ENCODE measurements around the gene NAGA.
"Not testable (repeated sequence)": the region's sequence is repeated elsewhere in the genome, so short reads cannot be mapped to it uniquely, and the experiment has no call there.

The NAGA gene

DNA sequence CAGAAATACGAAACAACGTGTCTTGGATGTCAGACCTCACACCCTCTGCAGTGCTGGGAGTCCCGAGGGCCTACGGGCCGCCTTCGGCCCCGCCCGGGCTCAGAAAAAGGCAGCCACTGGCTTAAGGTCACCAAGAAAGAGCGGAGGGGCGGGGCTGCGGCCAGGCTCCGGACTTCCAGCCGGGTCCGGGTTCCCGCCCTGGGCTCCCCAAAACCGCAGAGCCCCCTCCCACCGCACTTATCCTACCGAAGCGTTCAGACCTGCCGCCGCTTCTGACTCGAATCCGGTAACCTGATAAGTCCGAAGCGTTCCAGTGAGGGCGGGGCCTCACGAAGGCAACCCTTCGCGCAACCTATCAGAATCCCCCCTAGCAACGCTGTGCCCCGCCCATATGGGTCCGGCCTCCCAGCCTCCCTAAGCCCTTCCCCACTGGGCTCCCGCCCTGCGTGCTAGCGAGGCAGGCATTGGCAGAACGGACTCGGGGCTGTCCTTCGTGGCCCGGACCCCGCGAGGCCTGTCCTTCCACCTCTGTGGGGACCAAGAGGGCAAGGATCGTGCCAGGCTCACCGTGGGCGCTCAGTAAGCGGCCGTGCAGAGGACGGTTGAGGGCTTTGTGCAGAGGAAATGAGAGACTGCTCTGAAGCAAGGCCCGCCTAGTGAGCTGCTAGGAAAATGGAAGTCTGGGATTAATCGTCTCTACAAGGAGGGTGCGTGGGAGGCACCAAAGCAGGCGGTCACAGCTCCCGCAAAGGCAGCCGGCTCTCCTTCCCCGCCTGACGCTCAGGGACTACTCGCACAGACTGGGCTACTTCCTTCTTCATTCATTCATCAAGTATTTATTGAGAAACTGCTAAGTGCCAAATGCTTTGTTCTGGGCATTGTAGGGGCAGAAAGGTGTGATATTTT lies at the start of gene NAGA:
Gene NAGA, minus strand, starts transcription at position 296 of the 906 bp plus-strand sequence. CDS start 515 bp downstream, outside the sequence.
- DNase-seq (ENCODE audit: low read depth): peak; percentile 99

DNA sequence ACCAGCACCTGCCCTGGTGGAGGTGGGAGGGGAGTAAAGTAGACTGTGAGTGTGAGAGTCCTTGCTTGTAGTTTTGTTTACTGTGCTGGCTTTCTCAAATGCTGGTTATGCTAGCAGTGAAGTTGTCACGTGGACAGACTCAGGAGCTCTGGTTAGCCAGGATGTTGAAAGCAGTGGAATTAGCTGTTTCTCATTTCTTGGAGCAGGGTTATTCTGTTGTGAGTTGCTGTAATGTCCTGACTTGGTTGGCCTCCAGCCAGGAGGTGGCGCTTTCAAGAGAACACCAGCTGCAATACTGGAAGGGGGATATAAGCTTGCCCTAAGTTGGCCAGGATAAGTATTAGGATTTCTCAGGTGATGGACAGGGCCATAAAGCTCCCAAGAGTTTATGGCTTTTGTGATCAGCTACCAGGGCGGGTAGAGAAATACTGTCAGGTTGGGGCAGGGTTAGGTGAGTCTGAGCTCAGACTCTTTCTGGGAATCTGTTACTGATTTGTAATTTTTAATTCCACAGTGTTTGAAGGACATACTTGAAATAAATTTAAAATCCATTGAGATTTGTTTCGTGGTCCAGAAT lies 46.3 kb upstream of the NAGA start:
- DNase-seq (ENCODE audit: low read depth): no peak

DNA sequence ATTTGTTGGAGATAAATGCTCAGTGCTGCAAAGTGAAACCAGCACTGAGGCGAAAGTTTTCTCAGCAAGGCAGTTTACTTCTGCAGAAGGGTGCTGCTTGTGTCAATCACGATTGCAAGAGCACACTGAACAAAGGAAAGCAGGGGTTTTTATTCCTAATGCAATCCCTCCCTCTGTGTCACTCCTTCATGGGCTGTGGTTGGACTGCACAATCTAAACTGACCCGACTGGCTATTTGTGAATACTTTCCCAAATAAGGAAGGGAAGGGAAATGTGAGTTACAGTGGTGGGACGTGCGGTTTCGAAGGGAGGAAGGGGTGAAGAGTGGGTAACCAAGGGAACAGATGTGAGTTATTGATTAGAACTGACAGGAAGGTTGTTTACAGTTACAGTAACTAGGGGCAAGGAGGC lies 44.8 kb upstream of the NAGA start:
- DNase-seq (ENCODE audit: low read depth): not testable (repeated sequence)

DNA sequence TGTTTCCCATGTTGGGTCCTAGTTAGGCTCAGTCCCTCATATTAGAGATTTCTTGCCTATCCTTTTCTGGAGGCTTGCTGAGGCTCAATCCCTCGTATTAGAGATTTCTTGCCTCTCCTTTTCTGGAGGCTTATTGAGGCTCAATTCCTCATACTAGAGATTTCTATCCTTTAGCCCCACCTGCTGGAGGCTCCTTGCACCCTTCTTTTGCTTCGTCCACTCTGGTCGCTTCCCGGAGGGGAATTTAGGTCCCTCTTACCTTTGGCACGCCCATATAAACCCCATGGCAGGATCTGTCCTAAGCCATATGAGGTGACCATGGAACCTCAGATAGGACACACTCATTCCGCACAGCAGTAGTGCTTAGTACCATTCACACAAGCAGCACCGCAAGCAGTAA lies 44.1 kb upstream of the NAGA start:
- peak; percentile 60 for DNase-seq (ENCODE audit: low read depth)

DNA sequence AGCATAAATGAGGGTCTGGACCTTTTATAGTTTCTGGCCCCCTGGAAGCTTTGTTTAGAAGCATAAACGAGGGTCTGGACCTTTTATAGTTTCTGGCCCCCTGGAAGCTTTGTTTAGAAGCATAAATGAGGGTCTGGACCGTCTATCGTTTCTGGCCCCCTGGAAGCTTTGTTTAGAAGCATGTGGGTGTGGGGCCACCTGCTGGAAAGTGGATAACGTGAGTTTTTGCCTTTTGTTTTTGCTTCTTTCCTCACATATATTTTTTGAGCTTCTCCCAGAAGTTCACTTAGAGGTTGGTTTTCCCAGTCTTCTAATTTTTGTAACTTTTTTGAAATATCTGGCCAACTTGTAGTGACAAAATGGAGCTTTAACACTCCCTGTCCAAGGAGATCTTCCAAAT lies 42.2 kb upstream of the NAGA start:
- peak; percentile 33 for DNase-seq (ENCODE audit: low read depth)

DNA sequence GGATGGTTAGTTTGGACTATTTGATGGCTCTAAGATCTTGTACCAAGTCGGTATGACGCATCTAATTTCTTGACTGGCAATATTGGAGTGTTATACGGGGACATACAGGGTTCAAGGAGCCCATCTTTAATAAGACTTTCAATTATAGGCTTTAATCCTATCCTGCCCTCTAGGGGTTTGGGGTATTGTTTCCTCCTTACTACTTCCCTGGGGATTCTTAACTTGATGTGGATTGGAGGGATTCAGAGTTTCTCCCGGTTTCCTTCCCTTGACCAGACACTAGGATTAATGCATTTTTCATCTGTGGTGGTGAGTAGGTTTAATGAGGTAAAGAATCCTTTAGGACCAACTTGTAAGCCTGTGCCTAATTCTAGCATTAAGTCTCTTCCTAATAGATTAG lies 41.2 kb upstream of the NAGA start:
- peak; percentile 30 for DNase-seq (ENCODE audit: low read depth)

DNA sequence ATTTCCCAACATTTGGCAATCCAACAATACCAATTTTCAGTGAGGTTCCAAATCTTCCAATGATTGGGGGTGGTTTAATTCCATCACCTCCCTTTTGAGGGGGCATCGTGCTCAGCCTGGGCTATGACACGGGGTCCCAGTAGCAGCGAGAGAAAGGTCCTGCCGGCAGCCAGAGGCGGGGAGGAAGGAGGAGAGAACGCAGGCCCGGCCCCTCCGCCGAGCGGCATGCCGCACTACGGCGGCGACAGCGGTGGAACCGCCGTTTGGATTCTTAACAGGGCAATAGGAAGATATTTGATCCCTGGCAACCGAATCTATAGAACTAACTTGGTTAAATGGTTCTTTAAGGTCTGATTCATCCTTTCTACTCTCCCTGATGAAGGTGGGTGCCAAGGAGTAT lies 38.2 kb upstream of the NAGA start:
- no peak for DNase-seq (ENCODE audit: low read depth)

DNA sequence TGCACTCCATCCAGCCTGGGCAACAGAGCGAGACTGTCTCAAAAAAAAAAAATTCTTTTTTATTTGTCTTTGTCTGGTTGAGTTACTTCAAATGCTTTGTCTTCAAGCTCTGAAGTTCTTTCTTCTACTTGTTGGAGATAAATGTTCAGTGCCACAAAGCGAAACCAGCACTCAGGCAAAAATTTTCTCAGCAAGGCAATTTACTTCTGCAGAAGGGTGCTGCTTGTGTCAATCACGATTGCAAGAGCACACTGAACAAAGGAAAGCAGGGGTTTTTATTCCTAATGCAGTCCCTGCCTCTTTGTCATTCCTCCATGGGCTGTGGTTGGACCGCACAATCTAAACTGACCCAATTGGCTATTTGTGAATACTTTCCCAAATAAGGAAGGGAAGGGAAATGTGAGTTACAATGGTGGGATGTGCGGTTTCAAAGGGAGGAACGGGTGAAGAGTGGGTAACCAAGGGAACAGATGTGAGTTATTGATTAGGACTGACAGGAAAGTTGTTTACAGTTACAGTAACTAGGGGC lies 33.8 kb upstream of the NAGA start:
- DNase-seq (ENCODE audit: low read depth): not testable (repeated sequence)

DNA sequence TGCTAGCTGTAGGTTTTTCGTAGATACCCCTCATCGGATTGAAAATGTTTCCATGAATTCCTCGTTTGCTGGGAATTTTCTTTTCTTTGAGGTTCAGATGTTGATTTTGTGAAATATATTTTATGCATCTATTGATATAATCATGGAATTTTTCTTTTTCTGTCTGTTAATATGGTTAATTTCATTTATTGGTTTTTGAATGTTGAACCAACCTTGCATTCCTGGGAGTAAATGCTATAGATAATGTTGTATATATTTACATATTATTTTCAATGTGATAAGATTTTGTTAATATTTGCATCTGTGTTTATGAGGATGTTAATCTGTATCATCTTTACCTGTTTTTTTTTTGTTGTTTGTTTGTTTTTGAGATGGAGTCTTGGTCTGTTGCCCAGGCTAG lies 30.6 kb upstream of the NAGA start:
- DNase-seq (ENCODE audit: low read depth): no peak

DNA sequence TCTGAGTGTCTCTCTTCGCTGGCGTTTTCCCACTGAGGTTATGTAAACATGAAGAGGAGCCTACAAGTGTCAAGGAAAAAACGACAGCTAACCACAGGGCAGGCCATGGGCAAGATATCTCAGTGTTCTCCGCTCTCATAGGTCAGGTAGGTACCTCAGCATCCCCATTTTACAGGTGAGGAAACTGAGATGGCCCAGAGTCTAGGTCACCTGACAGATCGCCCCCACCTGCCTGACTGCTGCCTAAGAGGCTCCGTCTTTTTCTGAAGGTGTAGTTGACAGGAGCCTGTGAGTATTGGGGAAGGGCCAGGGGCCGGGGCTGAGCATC lies 20.8 kb upstream of the NAGA start:
- no peak for DNase-seq (ENCODE audit: low read depth)

DNA sequence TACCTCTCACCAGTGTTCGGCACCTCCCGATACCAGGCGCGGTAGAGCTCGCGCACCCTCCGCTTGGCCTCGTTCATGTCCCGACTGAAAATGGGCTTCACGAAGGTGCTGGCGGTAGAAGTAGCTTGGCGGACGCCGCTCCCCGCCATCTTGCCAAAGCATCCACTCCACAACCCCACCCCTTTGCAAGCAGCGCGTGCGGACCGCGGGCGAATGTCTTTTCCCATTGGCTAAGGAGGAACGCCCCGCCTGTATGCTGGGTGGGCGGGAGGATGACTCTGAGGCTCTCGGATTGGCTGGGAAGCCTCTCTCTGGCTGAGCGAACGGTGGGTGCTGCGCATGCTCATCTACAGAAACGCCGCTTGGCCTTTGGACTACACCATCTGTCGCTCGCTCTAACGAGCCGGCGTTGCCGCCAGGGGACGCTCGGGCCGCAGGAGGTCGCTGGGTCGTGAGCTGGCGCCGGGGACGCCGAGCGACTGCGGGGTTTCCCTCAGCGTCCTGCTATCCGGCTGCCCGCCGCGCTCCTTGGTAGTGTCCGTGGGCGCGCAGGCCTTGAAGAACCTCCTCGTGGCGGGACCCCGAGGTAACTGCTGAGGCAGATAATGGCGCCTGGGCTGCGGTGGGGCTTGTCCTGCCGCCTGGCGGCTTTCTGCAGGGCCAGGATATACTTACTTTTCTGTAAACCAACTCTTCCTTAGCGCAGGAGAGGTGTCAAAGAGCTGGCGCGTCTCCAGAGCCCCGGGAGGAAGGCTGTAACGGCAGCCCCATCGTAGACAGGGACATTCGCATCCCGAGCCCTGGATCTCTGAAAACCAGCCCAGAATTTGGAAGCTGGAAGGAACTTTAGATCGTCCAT lies 20.2 kb upstream of the NAGA start, which contains the start of gene NDUFA6:
Gene NDUFA6, minus strand, starts transcription at position 177 of the 859 bp plus-strand sequence. Its CDS starts 28 bp downstream, at position 149.
- DNase-seq (ENCODE audit: low read depth): peak; percentile 99

DNA sequence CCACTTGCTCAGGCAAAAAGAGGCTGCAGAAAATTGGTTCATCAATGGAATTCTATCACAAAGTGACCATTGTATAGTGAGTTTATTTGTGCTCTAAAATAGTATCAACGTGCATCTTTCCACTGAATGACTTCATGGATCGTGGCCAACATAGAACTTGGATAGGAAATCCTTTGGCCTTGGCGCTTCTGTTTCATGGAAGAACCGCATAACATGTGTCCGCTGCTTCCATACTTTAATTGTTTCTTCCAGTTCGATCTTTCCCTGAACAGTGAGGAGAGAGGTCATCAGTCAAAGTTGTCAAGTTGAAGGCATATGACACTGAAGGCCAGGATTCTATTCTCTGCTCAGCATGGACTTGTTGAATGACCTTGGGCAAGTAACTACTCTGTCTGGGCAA lies 15.4 kb upstream of the NAGA start:
- no peak for DNase-seq (ENCODE audit: low read depth)

DNA sequence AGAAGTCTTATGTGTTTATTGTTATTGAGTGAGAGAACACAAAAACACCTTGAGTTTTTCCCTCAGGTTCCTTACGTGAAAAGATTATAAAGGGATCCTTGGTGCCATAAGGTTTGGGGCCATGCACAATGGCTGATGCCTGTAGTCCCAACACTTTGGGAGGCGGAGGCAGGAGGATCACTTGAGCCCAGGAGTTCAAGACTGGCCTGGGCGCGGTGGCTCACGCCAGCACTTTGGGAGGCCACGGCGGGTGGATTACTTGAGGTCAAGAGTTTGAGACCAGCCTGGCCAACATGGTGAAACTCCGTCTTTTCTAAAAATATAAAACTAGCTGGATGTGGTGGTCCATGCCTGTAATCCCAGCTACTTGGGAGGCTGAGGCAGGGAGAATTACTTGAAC lies 14.3 kb upstream of the NAGA start:
- DNase-seq (ENCODE audit: low read depth): no peak

DNA sequence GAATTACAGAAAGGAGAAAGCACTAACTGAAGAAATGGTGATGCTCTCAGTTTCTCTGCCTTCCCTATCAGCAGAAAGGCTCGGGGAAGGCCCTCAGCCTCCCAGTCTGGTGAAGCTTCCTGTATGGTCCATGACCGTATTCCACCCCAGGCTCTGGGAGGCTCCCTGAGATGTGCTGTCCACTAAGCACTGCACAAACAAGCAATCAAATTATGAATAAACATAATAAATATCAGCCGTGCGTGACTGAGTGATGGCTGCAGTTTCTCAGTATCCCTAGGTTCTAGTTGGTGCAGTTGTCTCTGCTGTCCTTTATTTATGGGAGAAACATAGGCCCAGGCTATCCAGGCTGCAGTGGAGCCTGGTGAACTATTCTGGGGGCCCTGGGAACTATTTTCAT lies 12.5 kb upstream of the NAGA start:
- DNase-seq (ENCODE audit: low read depth): no peak

DNA sequence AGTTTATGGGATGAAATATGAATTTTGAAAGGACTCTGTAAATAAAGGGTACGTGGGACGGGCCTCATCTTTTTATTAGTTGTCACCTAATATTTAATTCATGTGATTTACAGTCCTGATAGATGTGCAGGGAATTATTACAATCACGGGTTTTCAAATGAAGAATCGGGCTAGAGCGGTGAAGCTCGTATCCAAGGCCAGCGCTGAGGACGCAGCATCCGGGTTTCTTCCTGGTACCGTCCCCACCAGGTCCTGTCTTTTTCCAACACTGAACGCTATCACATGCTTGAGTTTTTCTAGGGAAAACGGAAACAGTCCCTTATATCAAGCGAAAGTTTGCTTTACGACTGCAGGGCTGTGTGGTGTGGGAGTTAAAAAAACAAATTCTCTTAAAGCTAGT lies 9.7 kb upstream of the NAGA start:
- DNase-seq (ENCODE audit: low read depth): peak; percentile 52

DNA sequence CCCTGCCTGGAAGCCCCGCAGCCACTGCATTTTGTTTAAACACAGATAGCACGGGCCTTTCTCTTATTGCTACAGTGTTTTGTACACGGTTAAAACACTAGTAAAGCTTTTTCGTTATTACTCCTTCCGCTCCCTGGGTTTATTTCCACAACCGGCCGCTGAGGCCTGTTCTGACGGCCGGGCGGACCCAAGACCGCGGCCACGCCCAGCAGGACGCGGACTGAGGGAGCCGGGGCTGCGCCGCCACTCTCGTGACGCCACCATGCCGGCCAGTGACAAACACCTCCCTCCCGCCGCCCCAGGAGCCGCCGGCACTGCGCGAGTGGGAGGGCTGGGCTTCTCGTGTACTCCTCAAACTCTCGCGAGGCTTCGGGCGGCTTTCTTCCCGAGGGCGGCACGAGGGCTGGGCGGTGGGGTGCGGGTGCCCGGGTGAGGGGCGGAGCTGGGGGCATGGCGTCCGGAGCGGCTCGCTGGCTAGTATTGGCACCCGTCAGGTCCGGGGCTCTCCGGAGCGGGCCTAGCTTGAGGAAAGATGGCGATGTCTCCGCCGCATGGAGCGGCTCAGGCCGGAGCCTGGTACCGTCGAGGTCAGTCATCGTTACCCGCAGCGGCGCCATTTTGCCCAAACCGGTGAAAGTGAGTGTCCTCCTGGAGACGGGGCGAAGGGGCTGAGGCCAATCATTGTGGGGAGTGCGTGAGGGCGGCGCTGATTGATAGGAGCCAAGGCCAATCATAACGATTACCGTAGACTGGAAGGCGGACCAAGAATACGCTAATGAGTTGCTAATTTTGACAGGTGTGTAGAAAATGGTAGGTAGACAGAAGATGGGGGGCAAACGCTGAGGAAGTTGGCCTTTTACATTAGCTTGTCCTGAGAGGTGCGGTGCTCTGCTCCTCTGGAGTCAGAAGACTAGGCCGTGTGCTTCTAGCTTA lies 9.0 kb upstream of the NAGA start, which contains the start of gene SMDT1:
Gene SMDT1, plus strand, starts transcription at position 382 of the 933 bp plus-strand sequence. Its CDS starts 69 bp downstream, at position 451.
- peak; percentile 99 for DNase-seq (ENCODE audit: low read depth)

DNA sequence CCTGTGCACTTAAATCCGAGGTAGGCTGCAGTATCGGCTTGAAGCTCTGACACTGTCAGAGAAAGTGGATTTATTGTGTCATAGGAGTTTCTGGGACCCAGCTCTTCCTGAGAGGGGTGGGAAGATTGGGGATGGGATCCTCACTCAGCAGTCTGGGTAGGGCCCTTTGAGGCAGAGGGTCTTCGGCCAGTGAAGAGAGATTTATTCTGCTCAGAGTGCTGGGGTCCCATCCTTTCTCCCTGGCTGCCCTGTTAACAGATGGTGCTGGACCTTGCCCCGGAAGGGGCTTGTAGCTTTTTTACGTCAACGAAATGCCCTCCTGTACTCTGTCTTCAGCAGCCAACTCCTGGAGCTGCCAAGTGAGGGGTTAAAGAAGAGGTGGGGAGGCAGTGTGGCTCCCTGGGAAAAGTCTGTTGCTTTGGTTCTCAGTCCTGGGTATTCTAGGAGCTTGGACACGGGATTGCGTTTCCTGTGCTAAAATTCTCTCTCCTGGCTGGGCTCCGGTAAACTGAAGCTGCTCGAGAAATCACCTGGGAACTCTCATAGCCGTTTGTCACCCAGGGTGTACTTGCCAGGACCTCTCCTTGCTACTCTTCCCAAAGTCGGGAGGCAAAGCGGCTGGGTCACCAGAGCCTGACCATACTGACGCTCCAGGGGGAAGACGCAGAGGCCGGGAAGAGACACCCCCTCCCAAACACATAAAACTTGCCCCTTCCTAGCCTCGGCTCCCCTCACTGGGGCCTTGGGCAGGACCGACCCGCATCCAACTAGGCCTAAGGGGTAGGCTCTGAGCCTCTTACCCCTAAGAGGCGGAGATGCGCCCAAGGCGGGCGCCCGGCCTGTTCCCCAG lies 8.1 kb upstream of the NAGA start:
- no peak for DNase-seq (ENCODE audit: low read depth)

DNA sequence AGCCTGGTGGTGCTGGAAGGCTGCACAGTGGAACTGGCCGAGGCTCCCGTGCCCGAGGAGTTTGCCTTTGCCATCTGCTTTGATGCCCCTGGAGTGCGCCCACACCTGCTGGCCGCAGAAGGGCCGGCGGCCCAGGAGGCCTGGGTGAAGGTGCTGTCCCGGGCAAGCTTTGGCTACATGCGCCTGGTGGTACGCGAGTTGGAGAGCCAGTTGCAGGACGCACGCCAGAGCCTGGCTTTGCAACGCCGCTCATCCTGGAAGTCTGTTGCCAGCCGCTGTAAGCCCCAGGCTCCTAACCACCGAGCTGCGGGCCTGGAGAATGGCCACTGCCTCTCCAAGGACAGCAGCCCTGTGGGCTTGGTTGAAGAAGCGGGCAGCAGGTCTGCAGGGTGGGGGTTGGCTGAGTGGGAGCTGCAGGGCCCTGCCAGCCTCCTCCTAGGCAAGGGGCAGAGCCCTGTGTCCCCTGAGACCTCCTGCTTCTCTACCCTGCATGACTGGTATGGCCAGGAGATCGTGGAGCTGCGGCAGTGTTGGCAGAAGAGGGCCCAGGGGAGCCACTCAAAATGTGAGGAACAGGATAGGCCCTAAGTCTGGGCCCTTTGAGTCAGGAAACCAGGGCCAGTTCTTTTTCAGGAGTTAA lies 7.0 kb upstream of the NAGA start:
- no peak for DNase-seq (ENCODE audit: low read depth)

DNA sequence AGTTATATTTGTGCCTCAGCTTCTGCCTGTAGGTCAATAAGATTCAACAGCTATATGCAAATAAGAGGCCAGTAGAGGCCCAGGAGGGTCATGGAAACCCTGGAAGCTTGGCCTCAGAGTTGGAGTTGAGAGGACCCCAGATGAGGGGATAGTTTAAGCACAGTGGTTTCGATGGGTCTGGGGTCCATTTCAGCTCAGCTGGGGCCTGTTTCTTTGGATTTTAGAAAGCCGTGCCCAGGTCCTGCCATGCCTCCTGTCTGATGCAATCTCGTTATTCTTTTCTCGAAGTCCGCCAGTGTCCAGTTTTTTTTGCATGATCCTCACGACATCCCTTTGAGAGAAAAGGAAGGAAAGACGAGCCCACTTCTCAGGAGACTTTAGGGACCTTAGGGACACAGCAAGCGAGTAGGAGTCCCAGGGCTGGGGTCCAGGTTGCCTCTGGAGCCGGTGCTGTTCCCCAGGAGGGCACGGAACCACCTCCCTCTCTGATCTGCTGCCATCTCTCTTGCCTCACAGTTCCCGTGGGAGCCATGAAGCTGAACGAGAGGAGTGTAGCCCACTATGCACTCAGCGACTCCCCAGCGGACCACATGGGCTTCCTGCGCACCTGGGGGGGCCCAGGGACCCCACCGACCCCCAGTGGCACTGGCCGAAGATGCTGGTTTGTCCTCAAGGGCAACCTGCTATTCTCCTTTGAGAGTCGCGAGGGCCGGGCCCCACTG lies 6.3 kb upstream of the NAGA start:
- DNase-seq (ENCODE audit: low read depth): no peak

Measured in ELR (cell line).